GM20431 (cell line): ENCODE measurements around the gene CELSR3.

Source experiments
- in situ Hi-C: fragments of 300-500 bp; cut with MseI, MboI; formaldehyde crosslinking; loops from one replicate; pipeline ENCODE4 v1.15.0; 2020; ENCODE audit warnings: low sequenced_read_pairs; ENCODE audit not compliant: unreplicated experiment

Gene CELSR3, protein sequence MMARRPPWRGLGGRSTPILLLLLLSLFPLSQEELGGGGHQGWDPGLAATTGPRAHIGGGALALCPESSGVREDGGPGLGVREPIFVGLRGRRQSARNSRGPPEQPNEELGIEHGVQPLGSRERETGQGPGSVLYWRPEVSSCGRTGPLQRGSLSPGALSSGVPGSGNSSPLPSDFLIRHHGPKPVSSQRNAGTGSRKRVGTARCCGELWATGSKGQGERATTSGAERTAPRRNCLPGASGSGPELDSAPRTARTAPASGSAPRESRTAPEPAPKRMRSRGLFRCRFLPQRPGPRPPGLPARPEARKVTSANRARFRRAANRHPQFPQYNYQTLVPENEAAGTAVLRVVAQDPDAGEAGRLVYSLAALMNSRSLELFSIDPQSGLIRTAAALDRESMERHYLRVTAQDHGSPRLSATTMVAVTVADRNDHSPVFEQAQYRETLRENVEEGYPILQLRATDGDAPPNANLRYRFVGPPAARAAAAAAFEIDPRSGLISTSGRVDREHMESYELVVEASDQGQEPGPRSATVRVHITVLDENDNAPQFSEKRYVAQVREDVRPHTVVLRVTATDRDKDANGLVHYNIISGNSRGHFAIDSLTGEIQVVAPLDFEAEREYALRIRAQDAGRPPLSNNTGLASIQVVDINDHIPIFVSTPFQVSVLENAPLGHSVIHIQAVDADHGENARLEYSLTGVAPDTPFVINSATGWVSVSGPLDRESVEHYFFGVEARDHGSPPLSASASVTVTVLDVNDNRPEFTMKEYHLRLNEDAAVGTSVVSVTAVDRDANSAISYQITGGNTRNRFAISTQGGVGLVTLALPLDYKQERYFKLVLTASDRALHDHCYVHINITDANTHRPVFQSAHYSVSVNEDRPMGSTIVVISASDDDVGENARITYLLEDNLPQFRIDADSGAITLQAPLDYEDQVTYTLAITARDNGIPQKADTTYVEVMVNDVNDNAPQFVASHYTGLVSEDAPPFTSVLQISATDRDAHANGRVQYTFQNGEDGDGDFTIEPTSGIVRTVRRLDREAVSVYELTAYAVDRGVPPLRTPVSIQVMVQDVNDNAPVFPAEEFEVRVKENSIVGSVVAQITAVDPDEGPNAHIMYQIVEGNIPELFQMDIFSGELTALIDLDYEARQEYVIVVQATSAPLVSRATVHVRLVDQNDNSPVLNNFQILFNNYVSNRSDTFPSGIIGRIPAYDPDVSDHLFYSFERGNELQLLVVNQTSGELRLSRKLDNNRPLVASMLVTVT (N-terminal part only)

GRCh38 chr3:48662753-48663488 is at the start of gene CELSR3:
Gene CELSR3 (minus strand): TSS chr3:48662886. CDS start chr3:48662634, 252 bp downstream.
- in situ Hi-C loops, result no loop called here

DNA sequence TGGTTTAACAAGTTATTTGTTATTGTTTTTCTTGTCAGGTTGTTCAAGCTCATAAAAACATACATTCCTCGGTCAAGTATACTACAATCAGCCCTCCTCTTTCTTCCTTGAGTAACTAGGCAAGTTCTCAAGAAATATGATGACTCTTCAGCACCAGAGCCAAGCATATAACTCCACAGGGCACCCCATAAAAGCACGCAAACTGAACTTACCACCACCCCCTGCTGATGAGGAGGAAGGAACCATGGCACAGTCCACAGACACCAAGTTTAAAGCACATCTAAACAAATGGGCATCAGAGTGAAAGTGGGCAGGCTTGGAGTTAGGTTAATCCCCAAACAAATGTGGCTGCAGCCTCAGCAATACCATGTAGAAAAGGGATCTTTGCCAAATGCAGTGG is 49.0 kb upstream of the CELSR3 start:
- in situ Hi-C loops, result no loop called here

GRCh38 chr3:48709051-48709461 is 46.4 kb upstream of the CELSR3 start:
- in situ Hi-C loops, result no loop called here

GRCh38 chr3:48708481-48708889 is 45.8 kb upstream of the CELSR3 start:
- in situ Hi-C loops, result no loop called here

DNA sequence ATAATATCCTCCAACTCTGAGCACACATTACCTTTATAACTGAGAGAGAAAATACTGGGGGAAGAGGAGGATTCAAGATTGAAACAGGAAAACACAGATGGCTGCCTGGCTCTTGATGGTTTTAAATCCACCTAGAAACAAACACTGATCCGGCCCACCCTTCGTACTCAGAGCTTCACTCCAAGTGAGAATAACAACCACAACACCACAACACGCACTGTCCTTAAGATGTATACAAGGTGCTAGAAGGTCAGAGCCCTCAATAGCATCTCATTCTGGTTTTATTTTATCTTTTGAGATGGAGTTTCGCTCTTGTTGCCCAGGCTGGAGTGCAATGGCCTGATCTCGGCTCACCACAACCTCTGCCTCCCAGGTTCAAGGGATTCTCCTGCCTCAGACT is 44.5 kb upstream of the CELSR3 start:
- in situ Hi-C loops, result no loop called here

DNA sequence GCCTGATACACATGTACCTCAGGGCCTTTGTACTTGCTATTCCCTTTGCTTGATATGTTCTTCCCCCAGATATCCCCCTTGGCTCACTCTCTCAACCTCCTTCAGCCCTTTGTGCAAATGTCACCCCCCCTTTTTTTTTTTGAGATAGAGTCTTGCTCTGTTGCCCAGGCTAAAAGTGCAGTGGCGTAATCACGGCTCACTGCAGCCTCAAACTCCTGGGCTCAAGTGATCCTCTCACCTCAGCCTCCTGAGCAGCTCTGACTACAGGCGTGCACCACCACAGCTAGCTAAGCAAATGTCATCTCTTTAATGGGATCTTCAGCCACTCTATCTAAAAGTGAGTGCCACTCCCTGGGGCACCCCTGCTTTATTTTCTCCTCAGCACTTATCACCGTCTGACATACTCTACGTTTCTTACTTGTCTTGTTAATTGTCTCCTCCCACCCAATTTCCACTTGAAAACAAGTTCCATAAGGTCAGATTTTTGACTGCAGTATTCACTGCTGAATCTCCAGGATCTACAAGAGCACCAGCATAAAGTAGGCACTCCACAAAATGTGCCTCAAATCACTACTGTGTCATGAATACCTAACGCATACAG is 39.7 kb upstream of the CELSR3 start:
- in situ Hi-C loops, result no loop called here

DNA sequence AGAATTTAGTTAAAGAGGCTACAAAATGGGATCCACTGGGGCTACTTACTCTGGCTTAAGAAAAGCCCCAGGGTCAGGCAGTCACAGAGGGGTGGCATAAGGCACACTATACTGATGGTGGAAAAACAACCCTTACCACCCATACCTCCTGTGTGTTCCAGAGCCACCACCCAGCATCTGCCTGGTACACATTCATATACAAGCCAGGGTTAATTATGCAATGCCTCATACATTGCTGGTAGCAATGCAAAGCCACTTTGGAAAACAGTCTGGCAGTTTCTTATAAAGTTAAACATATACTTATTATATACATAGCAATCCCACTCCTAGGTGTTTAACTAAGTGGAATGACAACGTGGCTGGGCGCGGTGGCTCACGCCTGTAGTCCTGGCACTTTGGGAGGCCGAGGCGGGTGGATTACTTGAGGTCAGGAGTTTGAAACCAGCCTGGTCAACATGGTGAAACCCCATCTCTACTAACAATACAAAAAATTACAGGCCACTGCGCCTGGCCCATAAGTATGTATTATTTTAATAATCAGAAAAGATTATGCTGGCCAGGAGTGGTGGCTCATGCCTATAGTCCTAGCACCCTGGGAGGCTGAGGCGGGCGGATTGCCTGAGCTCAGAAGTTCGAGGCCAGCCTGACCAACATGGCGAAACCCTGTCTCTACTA is 38.2 kb upstream of the CELSR3 start:
- in situ Hi-C loops, result no loop called here

GRCh38 chr3:48698891-48699290 is 36.2 kb upstream of the CELSR3 start:
- in situ Hi-C loops, result no loop called here

GRCh38 chr3:48697952-48698351 is 35.3 kb upstream of the CELSR3 start:
- in situ Hi-C loops, result no loop called here

DNA sequence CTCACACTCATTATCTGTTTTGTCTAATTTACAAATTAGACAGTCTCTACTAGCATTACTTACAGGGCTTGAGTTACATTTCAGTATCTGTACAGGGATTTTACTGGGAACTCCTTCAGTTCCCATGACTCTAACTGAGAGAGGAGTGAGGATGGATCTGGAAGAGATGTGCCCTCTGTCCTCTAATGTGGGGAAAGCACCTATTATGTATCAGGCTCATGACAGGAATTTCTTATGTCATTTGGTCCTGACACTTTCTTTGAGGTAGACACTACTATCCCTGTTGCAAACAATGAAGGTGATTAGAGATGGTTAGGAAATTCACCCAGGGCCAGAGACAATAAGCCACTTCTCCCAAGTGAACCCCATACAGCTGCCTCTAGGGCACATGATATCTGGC is 33.9 kb upstream of the CELSR3 start:
- in situ Hi-C loops, result no loop called here

- in situ Hi-C loops, result no loop called here
Measured at GRCh38 chr3:48696156-48696555, 33.5 kb upstream of the CELSR3 start.

GRCh38 chr3:48695393-48695753 is 32.7 kb upstream of the CELSR3 start:
- in situ Hi-C loops, result no loop called here

- in situ Hi-C loops, result no loop called here
Measured at GRCh38 chr3:48694610-48695392, 32.1 kb upstream of the CELSR3 start.

DNA sequence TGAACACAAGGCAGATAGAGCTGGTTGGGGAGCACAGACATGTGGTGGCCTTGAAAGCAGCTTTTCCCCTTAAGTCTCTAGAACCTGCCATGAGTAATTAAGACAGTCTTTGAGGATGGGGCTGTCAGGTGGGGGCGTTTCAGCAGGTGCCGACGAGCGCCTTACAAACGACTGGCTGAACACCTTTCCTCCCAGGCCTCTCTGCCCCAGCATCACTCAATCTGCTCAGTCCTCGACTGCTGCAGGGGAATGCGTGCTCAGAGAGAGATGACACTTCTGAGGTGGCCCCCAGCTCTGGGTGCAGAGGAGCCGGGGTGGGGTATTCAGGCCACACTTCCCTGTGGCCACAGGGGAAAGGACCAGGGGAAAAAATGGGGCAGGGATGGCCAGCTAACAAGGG is 31.1 kb upstream of the CELSR3 start:
- in situ Hi-C loops, result no loop called here

DNA sequence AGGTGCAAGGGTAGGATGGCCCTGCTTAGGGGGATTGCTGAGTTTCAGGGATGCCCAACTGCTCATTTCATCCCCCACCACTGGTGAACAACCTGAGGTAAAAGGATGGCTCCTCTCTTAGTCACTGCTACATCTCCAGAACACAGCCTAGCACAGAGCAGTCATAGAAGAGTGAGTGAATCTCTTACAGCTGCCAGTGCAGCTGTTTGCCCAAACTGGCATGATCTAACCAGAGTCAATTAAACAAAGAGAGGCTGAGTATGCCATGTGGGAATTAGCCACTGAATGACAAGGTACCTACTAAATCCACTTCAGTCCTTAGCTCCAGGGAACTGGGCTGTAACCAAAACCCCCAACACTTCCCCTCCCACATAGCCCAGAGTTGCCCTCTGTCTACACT is 29.9 kb upstream of the CELSR3 start:
- in situ Hi-C loops, result no loop called here

- in situ Hi-C loops, result no loop called here
Measured at GRCh38 chr3:48690846-48691458, 28.3 kb upstream of the CELSR3 start.

DNA sequence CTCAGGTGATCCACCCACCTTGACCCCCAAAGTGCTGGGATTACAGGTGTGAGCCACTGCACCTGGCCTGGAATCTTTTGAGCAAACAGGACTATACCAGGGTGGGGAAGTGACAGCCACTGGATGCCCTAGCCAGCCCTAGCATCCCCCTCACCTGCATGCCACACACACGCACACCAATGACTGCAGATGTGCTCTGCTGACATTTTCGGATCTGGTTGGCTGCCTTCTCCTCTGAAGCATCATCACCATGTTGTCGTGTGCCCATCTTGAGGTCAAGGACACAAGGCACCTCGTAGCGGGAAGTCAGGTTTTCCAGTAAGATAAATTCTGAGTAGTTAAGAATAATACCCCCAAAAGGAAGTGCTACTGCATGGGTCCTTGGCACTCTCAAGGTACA is 26.7 kb upstream of the CELSR3 start:
- in situ Hi-C loops, result no loop called here

DNA sequence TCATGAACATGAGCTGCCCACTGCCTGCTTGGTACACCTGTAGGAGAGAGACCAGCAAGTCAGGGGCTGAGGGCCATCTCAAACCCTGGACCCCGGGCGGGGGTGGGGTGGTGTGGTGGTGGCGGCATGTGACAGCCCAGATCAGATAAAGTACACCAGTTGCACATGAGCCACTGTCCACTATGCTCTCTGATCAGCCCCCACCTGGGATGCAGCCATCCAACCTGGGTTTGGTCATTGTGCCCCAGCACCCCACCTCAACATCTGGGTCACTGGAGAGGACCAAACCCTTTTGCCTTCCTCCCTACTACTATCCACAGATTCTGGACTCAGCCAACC is 26.0 kb upstream of the CELSR3 start:
- in situ Hi-C loops, result no loop called here
